GM19193 (cell line): ENCODE data around the gene CHGA.

ENCODE experiments used
- POLR2A ChIP-seq: IDR thresholded peaks from 4 replicates; pipeline ENCODE4 v1.6.1; 2011; ENCODE audit not compliant: insufficient read depth, insufficient read length; ENCODE audit errors: extremely low read depth

CHGA gene

DNA sequence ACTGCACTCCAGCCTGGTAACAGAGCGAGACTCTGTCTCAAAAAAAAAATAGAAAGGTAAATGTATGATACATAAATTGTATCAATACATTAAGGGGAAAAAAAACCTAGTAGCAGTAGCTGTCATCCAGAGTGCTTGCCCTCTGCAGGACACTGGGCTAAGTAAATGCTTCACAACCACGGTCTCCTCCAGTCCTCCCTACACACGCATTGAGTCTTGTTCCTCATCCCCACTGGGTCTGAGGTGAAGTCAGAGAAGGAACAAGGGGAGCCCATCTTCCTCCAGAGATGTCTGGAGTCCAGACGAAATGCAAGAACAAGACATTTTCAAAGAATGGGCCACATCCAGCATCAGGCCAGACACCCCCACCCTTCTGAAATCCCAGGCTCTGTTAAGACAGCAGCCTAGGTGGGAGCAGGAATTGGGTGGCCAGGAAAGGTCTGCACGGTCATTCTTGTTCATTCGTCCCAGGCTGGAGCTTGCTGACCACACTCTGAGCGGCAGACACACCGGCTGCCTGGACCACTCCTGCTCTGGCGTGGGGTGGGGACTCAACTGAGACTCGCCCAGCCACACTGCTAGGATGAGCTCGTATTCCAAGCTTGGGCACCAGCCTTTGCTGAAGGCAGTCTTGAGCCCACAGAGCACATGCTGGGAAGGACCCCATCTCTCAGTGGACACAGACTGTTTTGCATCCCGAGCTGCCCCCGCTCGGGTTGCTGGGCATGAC lies 45.5 kb downstream of the CHGA start:
- TF ChIP-seq POLR2A: no peak

GRCh38 chr14:92969430-92969829 lies 46.5 kb downstream of the CHGA start:
- TF ChIP-seq POLR2A: no peak

- TF ChIP-seq POLR2A: no peak
Observed at GRCh38 chr14:92969871-92970270, 46.9 kb downstream of the CHGA start.

GRCh38 chr14:92970271-92970670 lies 47.3 kb downstream of the CHGA start:
- TF ChIP-seq POLR2A: no peak

DNA sequence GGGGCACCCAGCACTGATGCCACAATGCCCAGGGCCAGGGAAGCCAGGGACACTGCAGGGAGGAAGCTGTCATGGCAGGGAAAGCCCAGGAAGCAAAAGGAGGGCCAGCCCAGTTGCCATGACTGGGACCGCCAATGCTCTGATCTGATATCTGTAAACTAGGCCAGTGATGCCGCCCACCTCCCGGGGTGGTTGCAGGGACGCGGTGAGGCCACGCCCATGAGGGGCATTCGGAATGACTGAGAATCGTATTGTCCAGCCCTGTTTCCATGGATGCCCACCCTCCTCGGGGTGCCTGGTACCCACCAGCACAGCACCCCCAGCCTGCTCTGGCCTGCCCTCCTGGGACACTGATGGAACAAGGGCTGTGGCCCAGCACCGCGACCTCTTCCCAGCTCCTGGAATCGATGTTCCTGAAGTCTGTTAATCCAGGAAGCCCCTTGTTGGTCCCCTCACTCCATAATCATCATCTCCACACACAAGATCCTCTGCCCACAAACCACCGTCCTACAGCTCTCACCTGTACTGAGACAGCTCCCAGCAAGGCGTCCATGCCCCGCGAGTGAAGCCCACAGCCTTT lies 48.7 kb downstream of the CHGA start:
- TF ChIP-seq POLR2A: no peak

DNA sequence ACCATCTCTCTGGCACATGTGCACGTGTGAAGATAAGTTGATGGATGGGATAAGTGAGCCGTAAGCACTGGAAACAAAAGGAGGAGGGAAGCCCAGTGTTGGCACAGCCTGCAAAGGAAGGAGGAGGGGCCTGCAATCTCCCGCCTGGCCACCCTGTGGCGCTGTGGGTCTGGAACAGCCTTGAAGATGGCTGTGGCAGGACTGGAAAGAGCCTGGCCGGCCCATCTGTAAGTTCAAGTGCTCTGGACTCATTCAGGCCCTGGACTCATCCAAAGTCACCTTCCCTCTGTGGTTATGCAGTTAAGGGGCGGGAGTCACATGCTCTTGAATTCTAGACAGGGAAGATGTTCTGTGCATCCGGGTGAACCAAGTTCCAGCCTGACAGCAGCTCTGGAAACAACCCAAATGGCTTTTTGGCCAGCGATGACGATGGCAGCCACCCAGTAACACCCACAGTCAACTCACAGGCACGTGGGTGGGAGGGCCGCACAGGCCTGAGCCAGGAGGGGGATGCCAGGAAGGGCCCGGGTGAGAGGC lies 50.4 kb downstream of the CHGA start:
- TF ChIP-seq POLR2A: no peak

DNA sequence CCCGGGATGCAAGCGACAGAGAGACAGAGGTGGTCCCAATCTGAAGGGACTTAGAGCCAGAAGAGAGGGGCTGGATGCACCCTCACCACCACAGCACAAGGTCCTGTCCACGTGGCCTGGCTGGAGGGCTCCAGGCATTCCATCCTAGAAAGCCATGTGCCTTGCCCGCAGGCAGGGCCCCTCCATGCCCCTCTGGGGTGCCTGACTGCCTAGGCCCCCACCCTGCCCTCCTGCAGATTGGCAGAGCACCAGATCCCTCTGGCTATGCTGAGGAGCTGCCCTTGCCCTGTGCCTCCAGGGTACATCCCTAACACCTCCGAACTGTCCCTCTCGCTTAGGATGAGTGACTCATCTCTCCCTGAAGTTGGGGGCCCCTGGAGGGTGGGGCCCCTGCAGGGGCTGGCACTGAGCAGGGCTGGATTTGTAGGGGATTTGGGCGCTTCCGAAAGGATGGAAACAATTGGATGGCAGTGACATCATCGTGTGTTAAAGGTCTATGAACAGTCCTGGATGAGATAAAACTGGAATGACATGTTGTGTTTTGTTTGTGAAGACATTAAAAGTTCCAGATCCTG lies 50.9 kb downstream of the CHGA start:
- no peak for TF ChIP-seq POLR2A

DNA sequence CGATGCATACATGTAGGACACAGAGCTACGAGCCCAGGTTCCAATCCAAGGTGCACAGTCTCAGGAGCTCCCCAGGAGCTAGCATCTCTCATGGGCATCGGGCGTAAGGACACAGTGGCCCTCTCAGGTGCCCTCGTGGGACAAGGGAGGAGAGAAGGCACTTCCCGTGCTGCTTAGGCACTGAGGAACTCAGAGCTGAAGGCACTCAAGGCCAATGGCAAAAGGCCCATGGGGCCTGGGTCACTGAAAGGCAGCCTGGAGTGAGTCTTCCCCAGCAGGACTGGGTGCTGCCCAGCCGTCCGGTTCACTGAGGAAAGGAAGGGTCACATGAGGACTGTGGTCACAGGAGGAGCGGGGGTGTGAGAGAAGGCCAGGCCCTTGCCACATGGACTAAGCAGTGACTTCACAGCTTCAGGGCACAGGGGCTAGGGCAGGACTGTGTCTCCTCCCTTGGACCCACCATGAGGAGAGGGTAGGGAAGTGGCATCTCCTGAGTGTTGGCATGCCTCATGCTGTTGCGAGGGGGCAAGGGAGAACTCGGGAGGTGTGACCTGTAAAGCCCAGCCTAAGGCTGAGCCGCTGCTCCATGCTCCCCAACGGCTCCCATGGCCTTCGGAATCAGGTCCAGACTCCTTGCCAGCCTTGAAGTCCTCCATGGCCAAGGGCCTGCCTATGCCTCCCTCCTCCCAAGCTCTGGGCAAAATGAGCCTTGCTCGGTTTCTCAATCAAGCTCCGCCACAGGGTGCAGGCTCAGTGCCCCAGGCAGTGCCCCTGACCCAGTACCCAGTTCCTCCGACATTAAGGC lies 51.8 kb downstream of the CHGA start:
- TF ChIP-seq POLR2A: no peak

- no peak for TF ChIP-seq POLR2A
Observed at GRCh38 chr14:92976268-92976667, 53.3 kb downstream of the CHGA start.

DNA sequence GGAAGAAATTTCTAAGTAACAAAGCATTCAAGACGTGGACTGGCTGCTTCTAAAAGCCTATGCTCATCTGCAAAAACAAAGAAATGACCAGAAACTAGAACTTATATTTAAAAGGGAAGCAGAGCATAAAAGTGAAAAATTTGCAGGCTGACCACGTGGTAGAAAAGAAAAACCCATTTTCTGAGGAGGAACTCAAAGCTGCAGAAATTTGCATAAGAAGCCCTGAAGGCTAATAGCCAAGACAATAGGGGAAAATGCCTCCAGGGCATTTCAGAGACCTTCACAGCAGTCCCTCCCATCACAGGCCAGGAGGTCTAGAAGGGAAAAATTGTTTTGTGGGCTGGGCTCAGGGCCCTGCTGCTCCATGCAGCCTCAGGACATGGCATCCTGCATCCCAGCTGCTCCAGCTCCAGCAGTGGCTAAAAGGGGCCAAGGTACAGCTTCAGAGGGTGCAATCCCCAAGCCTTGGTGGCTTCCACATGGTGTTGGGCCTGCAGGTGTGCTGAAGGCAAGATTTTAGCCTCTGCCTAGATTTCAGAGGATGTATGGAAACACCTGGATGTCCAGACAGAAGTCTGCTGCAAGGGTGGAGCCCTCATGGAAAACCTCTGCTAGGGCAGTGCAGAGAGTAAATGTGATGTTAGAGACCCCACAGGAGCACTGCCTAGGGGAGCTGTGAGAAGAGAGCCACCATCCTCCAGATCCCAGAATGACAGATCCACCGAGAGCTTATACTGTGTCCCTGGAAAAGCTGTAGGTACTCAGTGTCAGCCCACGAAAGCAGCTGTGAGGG lies 55.5 kb downstream of the CHGA start:
- TF ChIP-seq POLR2A: no peak

DNA sequence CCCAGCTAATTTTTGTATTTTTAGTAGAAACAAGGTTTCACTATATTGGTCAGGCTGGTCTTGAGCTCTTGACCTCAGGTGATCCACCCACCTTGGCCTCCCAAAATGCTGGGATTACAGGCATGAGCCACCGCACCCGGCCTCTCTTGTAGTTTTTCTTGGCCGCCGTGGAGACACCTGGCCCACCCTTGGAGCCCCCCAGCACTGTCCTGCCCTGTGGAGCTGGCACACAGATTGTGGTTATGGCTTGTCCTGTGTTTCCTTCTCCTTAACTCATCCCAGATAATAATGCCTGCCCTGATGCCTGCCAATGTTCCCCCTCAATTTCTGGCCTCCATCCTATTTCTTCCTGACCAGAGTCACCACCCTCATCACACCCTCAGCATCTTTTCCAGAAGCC lies 57.9 kb downstream of the CHGA start:
- TF ChIP-seq POLR2A: no peak

GRCh38 chr14:92981726-92982125 lies 58.8 kb downstream of the CHGA start:
- TF ChIP-seq POLR2A: no peak

DNA sequence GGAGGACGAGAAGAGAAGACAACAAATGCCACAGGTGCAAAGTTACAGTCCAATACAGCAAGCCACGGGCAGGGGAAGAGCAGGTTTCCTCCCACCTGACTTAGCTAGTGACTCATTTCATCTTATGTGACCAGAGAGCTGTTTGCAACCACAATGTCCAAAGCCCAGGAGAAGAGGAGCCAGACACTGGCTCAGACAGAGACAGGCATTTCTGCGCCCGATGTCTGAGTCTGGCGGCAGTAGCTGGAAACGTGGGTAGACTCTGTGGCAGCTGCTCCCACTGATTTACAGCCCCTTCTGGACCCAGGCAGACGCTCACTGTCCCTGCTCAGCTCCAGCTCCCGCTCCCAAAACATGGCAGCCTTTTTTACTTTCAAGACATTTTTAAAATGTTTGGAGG lies 60.0 kb downstream of the CHGA start:
- no peak for TF ChIP-seq POLR2A

DNA sequence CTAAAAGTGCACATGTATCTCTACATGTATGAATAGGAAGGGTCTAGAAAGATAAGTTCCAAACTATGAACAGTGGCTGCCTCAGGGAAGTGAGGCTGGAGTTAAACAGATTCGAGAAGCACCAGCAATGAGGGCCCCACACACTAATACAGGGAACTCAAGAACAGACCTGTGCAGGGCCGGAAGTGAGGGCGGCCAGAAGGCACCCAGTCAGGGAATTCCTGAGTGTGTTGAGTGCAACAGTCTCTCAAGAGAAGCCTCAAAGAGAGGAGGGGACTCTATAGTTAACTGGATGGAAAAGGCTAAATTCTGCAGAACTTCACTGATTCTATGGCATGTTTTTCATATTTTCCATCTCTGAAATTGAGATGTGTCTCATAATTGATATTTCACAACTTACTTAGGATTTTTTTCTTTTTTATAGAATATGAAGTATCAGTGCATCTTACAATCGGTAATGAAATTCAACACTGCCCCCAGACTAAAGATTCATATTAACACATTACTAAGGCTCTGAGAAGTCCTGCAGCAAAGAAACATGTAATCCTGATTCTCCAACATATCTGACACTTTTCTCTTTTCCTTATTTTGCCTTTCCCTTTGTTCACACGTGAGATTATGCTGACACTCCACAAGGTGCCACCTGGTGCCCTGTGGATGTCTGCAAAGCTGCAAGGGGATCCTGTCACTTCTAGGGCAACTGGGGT lies 61.3 kb downstream of the CHGA start:
- no peak for TF ChIP-seq POLR2A
